Muscle of leg (tissue), 11 donors: ENCODE results near the gene FLNB. TPM values are rescaled to one million over a fixed set of nuclear protein-coding genes. Genes with fewer than 3 reads are reported as not detected.

Source experiments
- DNase-seq: peaks from one replicate; pipeline ENCODE4 v3.0.0; 2013
- H3K27ac ChIP-seq: one replicate; pipeline ENCODE4 v1.5.1; 2013; ENCODE audit warnings: mild to moderate bottlenecking, low read length, control low read depth
- H3K27me3 ChIP-seq: one replicate; pipeline ENCODE4 v1.6.1; 2013; ENCODE audit warnings: low read length; ENCODE audit not compliant: control insufficient read depth, insufficient read depth
- H3K36me3 ChIP-seq: one replicate; pipeline ENCODE4 v1.6.1; 2013; ENCODE audit warnings: low read length; ENCODE audit not compliant: control insufficient read depth, insufficient read depth
- H3K4me1 ChIP-seq: one replicate; pipeline ENCODE4 v1.6.1; 2013; ENCODE audit warnings: low read length; ENCODE audit not compliant: control insufficient read depth, insufficient read depth
- H3K4me3 ChIP-seq: one replicate; pipeline ENCODE4 v1.5.1; 2013; ENCODE audit warnings: low read length, control low read depth
- H3K9me3 ChIP-seq: replicated peaks from 2 replicates; pipeline ENCODE4 v1.6.1; 2013; ENCODE audit warnings: low read depth, low read length; ENCODE audit not compliant: control insufficient read depth
- WGBS: methylation state at CpG from one replicate; pipeline ENCODE4 v1.1.5; 2013; ENCODE audit warnings: missing lambda C conversion rate; ENCODE audit not compliant: insufficient coverage; 5-methylcytosine and 5-hydroxymethylcytosine counted together
- polyA plus RNA-seq, 8 donors: library from polyadenylated mRNA; unstranded; fragments of 120-200 nt; gene quantifications; one replicate each; pipeline versions ENCODE4 v1.2.1 to v1.2.3, GENCODE V29; 2013; ENCODE audit warnings: inconsistent platforms in 1 of 8, low replicate concordance in 1 of 8; ENCODE audit not compliant: insufficient read length in 8 of 8, insufficient read depth in 1 of 8
- total RNA-seq: library from RNA; stranded (reverse); fragments of 120-200 nt; gene quantifications from one replicate; pipeline ENCODE4 v1.2.4, GENCODE V29; 2013

FLNB gene
- total and polyA plus RNA-seq, 9 donors = 44.4 to 87.1 (median 65.2) TPM

- H3K4me3 ChIP-seq = no peak overlapping the region
- no peaks in the 10 kb centered on the region for H3K4me1 ChIP-seq
- H3K9me3 ChIP-seq = no peaks in the 10 kb centered on the region
- peaks cover 5% of the 10 kb centered on the region for H3K36me3 ChIP-seq
- no peak overlapping the region for H3K27ac ChIP-seq
- no peaks in the 10 kb centered on the region for H3K27me3 ChIP-seq
- 83% methylated on average over 3 of the region's 3 CpGs for WGBS
- no peak for DNase-seq
Observed at GRCh38 chr3:58088501-58088900, 80.3 kb downstream of the FLNB start.

- WGBS = no CpG with 5 or more reads among the region's 5 CpGs
- Histone ChIP-seq H3K4me1 (no peaks in the 10 kb centered on the region), H3K4me3 (no peak overlapping the region), H3K27me3 (no peaks in the 10 kb centered on the region), H3K27ac (no peak overlapping the region), H3K36me3 (peaks cover 5% of the 10 kb centered on the region), H3K9me3 (no peaks in the 10 kb centered on the region)
- DNase-seq = no peak
Observed at GRCh38 chr3:58090351-58090750, 82.1 kb downstream of the FLNB start.

GRCh38 chr3:58092521-58092920, 84.3 kb downstream of the FLNB start:
- Histone ChIP-seq H3K4me1 (no peaks in the 10 kb centered on the region), H3K36me3 (peaks cover 18% of the 10 kb centered on the region), H3K27me3 (no peaks in the 10 kb centered on the region), H3K9me3 (no peaks in the 10 kb centered on the region), H3K27ac (no peak overlapping the region), H3K4me3 (no peak overlapping the region)
- DNase-seq = peak; percentile 30
- WGBS = 100% methylated on average over 2 of the region's 4 CpGs

GRCh38 chr3:58093574-58094195, 85.5 kb downstream of the FLNB start:
- no peaks in the 10 kb centered on the region for H3K9me3 ChIP-seq
- no peak overlapping the region for H3K4me3 ChIP-seq
- WGBS = 89% methylated on average over 6 of the region's 8 CpGs
- DNase-seq = no peak
- H3K36me3 ChIP-seq = peaks cover 21% of the 10 kb centered on the region
- H3K4me1 ChIP-seq = no peaks in the 10 kb centered on the region
- no peaks in the 10 kb centered on the region for H3K27me3 ChIP-seq
- H3K27ac ChIP-seq = no peak overlapping the region

- DNase-seq = no peak
- peaks cover 29% of the 10 kb centered on the region for H3K36me3 ChIP-seq
- H3K4me3 ChIP-seq = no peak overlapping the region
- 100% methylated on average over 3 of the region's 8 CpGs for WGBS
- H3K27me3 ChIP-seq = no peaks in the 10 kb centered on the region
- no peaks in the 10 kb centered on the region for H3K9me3 ChIP-seq
- no peak overlapping the region for H3K27ac ChIP-seq
- no peaks in the 10 kb centered on the region for H3K4me1 ChIP-seq
Observed at GRCh38 chr3:58094657-58095056, 86.4 kb downstream of the FLNB start.

- H3K36me3 ChIP-seq = peaks cover 31% of the 10 kb centered on the region
- DNase-seq = no peak
- H3K27ac ChIP-seq = no peak overlapping the region
- WGBS = 100% methylated on average over 2 of the region's 6 CpGs
- no peaks in the 10 kb centered on the region for H3K9me3 ChIP-seq
- no peak overlapping the region for H3K4me3 ChIP-seq
- H3K27me3 ChIP-seq = no peaks in the 10 kb centered on the region
- H3K4me1 ChIP-seq = no peaks in the 10 kb centered on the region
Observed at GRCh38 chr3:58095603-58096138, 87.4 kb downstream of the FLNB start.

- Histone ChIP-seq H3K4me1 (peaks cover 5% of the 10 kb centered on the region), H3K27ac (peak overlapping the region; percentile 0)
- 88% methylated on average over 7 of the region's 8 CpGs for WGBS
Observed at GRCh38 chr3:58098531-58098930, 90.3 kb downstream of the FLNB start.

GRCh38 chr3:58099865-58100264, 91.6 kb downstream of the FLNB start:
- peaks cover 44% of the 10 kb centered on the region for H3K36me3 ChIP-seq
- H3K4me3 ChIP-seq = no peak overlapping the region
- peaks cover 9% of the 10 kb centered on the region for H3K4me1 ChIP-seq
- no peak for DNase-seq
- no CpG with 5 or more reads among the region's 2 CpGs for WGBS
- no peaks in the 10 kb centered on the region for H3K9me3 ChIP-seq
- H3K27ac ChIP-seq = peak overlapping the region; percentile 66
- H3K27me3 ChIP-seq = no peaks in the 10 kb centered on the region

More at GRCh38 chr3:58098531-58098930, 90.3 kb downstream of the FLNB start:
- peaks cover 39% of the 10 kb centered on the region for H3K36me3 ChIP-seq
- H3K27me3 ChIP-seq = no peaks in the 10 kb centered on the region
- no peaks in the 10 kb centered on the region for H3K9me3 ChIP-seq
- DNase-seq = no peak
- H3K4me3 ChIP-seq = no peak overlapping the region

- no peak overlapping the region for H3K27ac ChIP-seq
- H3K36me3 ChIP-seq = peaks cover 43% of the 10 kb centered on the region
- WGBS = 74% methylated on average over 8 of the region's 13 CpGs
- H3K9me3 ChIP-seq = no peaks in the 10 kb centered on the region
- no peak overlapping the region for H3K4me3 ChIP-seq
- no peaks in the 10 kb centered on the region for H3K27me3 ChIP-seq
- DNase-seq = peak; percentile 44
- peaks cover 9% of the 10 kb centered on the region for H3K4me1 ChIP-seq
Observed at GRCh38 chr3:58101499-58102389, 93.5 kb downstream of the FLNB start.

GRCh38 chr3:58102390-58102750, 94.1 kb downstream of the FLNB start:
- Histone ChIP-seq H3K4me1 (peaks cover 9% of the 10 kb centered on the region), H3K9me3 (no peaks in the 10 kb centered on the region), H3K27ac (peak overlapping the region; percentile 52), H3K27me3 (no peaks in the 10 kb centered on the region), H3K4me3 (no peak overlapping the region), H3K36me3 (peaks cover 44% of the 10 kb centered on the region)
- DNase-seq = peak; percentile 78
- no CpG with 5 or more reads among the region's 4 CpGs for WGBS
